HG02759 (cell line): ENCODE data around the gene DBH.

Experiments
- ATAC-seq: cut with Tn5 transposase; IDR thresholded peaks from one replicate; pipeline ENCODE4 v1.9.1; 2021; ENCODE audit warnings: mild to moderate bottlenecking, moderate library complexity; ENCODE audit not compliant: unreplicated experiment

The DBH gene

DNA sequence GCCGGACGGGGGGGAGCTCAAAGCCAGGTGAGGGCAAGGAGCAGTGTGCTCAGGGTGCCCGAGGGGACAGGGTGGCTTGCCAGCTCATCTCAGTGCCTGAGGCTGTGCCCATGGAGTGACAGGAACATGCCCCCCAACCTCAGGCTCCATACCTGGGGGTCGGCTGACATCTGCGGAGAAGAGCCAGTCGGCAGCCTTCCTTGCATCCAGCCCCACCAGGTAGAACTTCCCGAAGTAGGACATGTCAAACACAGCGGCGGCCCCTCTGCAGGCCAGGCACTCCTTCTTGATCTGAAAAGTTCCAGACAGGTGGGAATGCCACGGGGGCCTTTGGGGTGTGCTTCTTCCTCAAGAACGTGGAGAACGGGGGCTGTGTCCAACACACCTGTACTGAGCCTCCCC is 59.9 kb downstream of the DBH start:
- ATAC-seq: no peak

DNA sequence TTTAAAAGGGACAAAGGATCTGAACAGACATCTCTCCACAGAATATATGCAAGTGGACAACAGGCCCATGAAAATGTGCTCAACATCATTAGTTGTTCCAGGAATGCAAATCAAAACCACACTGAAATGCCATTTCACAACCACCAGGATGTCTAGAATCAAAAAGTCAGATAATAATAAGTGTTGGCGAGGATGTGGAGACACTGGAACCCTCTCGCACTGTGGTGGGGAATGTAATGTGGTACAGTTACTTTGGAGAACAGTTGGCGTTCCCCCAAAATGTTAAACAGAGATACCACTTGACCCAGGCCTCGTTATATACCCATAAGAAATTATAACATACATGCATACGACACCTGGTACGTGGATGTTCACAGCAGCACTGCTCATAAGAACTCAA is 63.4 kb downstream of the DBH start:
- no peak for ATAC-seq

DNA sequence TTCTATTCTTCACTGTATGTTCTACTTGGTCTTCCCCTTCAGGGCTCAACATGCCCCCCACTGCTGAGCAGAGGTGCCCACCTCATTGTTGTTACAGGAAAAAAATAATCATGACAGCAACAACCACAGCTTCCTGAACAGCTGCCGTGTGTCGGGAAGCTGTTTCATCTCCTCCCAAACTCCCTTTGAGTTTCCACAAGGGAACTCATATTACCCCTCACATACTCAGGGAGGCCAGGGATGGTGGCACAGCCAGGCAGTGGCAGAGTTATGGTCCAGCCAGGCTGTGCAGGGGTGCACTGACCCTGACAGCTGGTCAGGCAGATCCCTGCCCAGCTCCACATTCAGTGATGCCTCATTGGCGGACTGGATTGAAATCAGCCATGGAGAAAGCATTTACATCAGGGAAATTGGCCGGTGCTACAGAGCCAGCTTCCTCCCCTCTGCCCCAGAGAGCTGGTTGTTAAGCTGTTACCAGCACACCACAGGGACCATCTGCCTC is 64.7 kb downstream of the DBH start:
- no peak for ATAC-seq

- no peak for ATAC-seq
These were observed 65.3 kb downstream of the DBH start for GRCh38 chr9:133701321-133701980.

DNA sequence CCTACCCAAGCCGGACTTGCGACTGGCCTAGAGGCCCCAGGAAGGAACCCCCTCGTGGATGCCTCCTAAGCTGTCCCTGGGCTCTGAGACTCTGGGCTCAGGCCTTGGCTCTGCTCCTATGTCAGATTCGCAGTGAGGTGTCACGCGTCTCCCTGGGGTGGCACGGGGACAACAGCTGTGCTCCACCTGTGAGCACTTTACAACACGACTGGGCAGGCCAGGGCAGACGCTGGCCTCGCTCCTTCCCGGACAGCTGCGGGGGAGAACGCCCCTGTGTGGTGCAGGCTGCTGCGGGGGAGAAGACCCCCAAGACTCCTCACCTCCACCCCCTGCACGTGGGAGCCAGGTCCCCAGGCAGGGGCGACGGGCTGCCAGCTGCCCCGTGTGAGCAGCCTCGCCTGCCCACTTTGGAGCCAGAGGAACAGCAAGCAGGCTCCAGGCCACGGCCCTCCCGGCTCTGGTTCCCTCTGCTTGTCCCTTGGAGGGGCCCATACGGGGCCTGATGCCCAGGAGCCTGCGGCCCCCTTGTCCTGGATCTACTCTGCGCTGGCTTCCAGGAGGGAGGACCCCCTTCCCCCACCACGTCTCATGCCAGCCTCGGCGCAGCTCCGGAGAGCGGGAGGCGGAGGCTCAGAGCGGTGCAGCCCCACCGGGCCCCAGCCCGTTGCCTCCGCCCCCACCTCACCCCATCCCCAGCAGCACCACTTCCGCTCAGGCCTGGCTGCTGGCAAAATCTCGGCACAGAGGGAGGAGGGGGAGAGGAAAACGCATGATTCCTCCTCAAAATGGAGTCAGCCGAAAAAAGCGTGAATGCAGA is 66.0 kb downstream of the DBH start:
- ATAC-seq: no peak

DNA sequence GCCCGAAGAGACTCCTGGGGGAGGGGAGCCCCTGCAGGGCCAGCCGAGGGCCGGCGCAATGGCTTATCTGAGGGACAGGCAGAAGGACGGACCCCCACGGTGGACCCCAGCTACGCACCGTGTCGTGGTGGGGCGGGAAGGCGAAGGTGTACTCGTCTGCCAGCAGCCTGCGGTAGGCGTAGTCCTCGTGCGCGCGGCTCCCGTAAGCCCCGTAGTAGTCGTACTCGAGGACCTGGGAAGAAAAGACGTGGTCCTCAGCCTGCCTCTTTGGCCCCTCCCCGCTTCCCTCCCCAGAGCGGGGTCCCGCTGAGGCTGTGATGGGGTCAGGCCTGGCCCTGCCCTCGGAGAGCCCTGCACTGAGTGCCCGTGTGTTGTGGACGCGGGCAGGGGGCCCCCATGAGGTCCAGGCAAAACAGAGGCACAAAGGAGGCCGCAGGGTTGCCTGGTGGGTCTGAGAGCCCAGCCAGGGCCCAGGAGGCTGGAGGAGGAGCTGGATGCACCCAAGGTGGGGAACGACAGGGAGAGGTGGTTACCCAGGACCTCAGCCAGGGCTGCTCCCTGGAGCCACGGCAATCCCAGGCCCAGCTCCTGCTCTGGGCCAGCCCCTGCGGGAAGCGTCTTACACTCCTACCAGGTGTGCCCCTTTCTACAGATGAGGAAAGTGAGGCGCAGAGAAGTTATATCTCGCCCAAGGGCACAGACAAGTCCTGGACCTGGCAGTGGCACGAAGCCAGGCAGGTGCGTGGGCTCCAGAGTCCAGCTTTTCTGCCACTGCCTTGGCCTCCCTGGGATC is 66.8 kb downstream of the DBH start:
- ATAC-seq: no peak

GRCh38 chr9:133703591-133704399 is 67.6 kb downstream of the DBH start:
- ATAC-seq: no peak

GRCh38 chr9:133704711-133705181 is 68.6 kb downstream of the DBH start:
- ATAC-seq: no peak

GRCh38 chr9:133705576-133705975 is 69.4 kb downstream of the DBH start:
- no peak for ATAC-seq

- ATAC-seq: no peak
These were observed 70.3 kb downstream of the DBH start for GRCh38 chr9:133706307-133707050.

- ATAC-seq: no peak
These were observed 71.1 kb downstream of the DBH start for GRCh38 chr9:133707065-133707762.

DNA sequence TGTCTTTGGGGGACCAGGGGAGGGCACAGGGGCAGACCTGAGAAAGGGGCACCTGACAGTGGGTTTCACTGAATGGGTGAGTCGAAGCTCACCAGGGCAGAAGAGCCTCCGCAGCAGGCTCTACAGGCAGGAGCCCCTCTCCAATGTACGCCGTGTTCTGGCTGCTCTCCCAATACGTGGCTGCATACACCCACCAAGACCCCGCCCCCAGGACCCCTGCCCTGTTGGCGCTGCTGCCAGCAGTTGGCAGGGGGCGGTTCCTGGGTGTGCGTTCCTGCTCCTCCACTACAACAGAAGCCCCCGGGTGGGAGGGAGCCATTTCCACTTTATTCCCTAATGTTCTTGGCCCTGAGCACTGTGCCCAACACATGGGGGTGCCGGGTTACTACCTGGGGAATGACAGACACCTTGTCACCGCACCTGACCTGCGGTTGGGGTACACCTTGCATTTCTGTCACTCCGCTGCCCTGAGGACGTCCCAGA is 71.6 kb downstream of the DBH start:
- ATAC-seq: no peak

DNA sequence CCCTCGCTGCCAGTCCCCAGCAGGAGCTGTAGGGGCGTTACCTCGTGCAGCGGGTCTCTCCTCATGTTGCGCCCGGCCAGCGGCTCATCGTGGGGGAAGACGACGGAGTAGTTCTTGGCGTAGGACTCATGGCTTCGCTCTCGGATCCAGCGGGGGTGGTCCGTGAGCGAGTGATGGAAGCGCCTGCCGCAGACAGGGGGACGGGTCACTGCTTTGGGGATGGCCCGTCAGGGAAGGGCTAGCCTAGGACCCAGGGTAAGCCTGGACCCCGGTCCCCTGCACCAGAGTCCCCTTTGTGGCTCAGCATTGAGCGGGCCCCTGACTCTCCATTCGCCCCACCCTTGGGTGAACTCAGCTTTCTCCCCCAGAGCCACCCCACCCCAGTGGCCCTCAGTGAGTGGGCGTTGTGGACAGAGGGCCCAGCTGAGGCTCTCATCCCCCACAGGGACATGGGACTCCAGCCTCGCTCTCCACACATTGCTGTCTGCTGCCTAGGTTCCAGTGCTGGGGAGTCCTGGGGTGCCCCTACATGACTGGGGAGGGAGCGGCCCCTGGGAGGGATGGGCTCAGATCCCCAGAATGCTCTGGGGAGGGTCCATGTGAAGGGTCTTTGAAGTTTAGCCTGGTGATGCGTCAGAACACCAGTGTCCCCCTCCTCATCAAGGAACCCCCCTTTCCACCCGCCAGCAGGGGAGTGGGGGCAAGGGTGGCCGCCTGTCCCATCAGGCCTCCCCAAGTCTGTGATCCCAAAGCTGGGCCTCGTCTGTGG is 72.3 kb downstream of the DBH start:
- no peak for ATAC-seq
